SH-SY5Y (cell line): ENCODE data around the gene HOXD9.

Experiments
- GATA2 ChIP-seq: IDR thresholded peaks from 2 replicates; pipeline ENCODE4 v1.6.1; 2011; ENCODE audit warnings: mild to moderate bottlenecking, low read depth, low read length
- GATA3 ChIP-seq: IDR thresholded peaks from 2 replicates; pipeline ENCODE4 v1.6.1; 2011; ENCODE audit warnings: low read depth, mild to moderate bottlenecking, low read length, moderate library complexity

DNA sequence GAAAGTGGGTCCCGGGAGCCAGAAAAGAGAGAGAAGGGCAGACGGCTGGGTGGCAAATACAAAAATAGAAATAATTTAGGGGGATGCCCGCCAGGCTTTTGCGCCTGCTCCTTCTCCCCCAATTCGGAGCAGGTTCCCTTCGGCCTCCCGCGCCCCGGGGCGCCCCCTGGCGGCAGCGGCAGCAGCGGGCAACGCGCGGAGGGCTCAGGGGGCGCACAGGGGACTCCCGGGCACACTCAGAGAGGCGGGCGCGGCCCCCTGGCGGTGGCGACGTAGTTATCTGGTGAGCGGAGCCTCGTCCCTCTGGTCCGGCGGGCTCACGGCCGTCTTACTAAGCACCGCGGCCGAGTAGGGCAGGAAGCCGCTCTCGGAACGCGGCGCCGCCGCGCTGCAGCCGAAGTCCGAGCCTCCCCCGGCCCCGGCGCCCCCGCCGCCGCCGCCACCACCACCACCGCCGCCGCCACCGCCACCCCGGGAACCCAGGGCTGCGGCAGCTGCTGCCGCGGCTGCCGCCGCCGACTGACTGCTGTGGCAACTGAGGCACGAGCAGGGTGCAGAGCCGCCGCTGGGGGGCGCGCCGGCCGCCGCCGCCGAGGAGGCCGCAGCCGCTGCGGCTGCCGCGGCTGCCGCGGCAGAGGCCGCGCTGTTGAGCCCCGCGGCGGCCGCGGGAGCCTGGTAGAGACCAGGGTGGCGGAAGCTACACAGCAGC lies 42.5 kb upstream of the HOXD9 start:
- TF ChIP-seq GATA2 = no peak
- TF ChIP-seq GATA3 = no peak
